AG04449 (cell line): ENCODE results near the gene UVRAG.

Experiments used
- CTCF ChIA-PET: fragments of 350-600 bp; formaldehyde crosslinking; extraction: SDS; loops from one replicate; lab custom pipeline; 2021; ENCODE audit warnings: antibody characterized with exemption; lab: Yijun Ruan, JAX
- POLR2A ChIA-PET: fragments of 400-600, 350-600 bp; formaldehyde crosslinking; extraction: SDS; loops from one replicate; lab custom pipeline; 2020; ENCODE audit warnings: antibody characterized with exemption, inconsistent platforms; lab: Yijun Ruan, JAX
- DNase-seq: peaks from one replicate; pipeline ENCODE4 v3.0.0-alpha.2; 2010; ENCODE audit warnings: low read depth, low spot score
- H3K4me3 ChIP-seq: 2 replicates; pipeline ENCODE4 v1.5.1; 2011; ENCODE audit warnings: low read depth, mild to moderate bottlenecking, control low read depth, low read length
- TF ChIP-seq, protein P1 (sequence below): IDR thresholded peaks from one replicate; pipeline ENCODE4 v1.5.1; 2011; ENCODE audit warnings: mild to moderate bottlenecking, moderate library complexity, low read length, control low read depth, inconsistent platforms; ENCODE audit not compliant: insufficient read depth; ENCODE audit errors: missing control alignments

UVRAG gene

DNA sequence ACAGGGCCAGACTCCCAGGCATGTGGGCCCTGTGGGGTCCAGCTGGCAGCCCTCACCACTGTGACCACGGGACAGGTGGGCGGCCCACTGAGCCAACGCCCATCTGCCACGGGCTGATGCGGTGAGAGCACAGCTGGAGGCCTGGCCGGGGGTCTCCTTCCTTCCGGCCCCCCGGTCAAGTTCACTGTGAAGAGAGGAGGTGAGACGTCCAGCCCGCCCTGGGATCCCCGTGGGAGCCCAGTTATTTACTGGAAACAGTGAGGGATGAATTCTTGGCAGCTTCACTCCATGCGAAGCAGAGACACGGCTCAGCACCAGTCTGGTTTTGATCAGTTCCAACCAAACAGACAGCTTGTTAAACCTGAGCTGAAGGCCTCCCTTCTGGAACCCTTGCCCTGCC is 352.6 kb downstream of the UVRAG start:
- DNase-seq: no peak
- CTCF ChIA-PET: interaction anchor here (1.2 kb wide), 1 partner anchor 15 kb away, joined by 3 read pairs; no protein-coding TSS in a partner anchor
- H3K4me3 ChIP-seq: no peak overlapping the region
- POLR2A ChIA-PET: no interaction called here
- TF ChIP-seq, protein P1, sequence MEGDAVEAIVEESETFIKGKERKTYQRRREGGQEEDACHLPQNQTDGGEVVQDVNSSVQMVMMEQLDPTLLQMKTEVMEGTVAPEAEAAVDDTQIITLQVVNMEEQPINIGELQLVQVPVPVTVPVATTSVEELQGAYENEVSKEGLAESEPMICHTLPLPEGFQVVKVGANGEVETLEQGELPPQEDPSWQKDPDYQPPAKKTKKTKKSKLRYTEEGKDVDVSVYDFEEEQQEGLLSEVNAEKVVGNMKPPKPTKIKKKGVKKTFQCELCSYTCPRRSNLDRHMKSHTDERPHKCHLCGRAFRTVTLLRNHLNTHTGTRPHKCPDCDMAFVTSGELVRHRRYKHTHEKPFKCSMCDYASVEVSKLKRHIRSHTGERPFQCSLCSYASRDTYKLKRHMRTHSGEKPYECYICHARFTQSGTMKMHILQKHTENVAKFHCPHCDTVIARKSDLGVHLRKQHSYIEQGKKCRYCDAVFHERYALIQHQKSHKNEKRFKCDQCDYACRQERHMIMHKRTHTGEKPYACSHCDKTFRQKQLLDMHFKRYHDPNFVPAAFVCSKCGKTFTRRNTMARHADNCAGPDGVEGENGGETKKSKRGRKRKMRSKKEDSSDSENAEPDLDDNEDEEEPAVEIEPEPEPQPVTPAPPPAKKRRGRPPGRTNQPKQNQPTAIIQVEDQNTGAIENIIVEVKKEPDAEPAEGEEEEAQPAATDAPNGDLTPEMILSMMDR: no peak

DNA sequence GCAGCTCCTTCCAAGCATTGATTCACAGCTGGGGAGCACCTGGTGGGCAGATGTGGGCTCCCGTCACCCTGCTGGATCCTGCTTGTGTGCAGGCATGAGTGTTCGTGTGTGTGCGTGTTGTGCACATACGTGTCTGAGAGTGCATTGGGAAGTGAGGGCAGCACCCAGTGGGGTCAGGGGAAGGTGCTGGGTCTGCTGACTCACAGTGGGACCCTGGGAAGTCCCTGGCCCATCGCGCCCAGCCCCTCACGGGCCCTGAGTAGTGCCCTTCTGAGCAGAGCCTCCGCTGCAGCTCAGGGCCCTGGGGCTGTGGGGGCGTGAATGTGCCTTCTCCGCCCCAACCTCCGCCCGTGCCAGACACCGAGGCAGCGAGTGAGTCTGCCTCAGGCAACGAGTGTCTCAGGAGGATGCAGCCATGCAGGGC is 354.5 kb downstream of the UVRAG start:
- CTCF ChIA-PET: interaction anchor here (1.0 to 3.1 kb wide), 2 partner anchors 17 to 39 kb away, joined by 3 to 10 read pairs; no protein-coding TSS in a partner anchor
- H3K4me3 ChIP-seq: no peak overlapping the region
- POLR2A ChIA-PET: no interaction called here
- TF ChIP-seq, protein P1: no peak
- no peak for DNase-seq

DNA sequence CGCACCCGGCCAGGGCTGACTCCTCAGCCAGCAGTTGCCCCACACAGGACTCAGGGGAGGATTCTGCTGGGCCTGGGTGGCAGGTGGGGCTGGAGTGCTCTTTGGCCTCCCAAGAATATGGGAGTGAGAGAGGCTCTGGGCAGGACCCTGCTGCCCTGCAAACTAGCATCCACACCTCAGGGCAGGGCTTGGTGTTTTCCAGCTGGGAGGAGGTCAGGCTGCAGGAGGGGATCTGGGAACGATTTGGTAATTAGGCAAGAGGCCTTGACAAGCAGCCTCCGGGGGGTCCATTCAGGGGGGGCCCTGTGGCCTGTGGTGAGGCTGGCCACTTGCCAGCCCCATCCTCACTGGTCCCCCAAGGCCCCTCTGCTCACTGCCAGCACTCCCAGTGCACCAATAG is 355.5 kb downstream of the UVRAG start:
- CTCF ChIA-PET: interaction anchor here (1.1 to 3.1 kb wide), 3 partner anchors 18 to 273 kb away, joined by 4 to 10 read pairs (median 5); no protein-coding TSS in a partner anchor
- no peak overlapping the region for H3K4me3 ChIP-seq
- DNase-seq: no peak
- POLR2A ChIA-PET: no interaction called here
- TF ChIP-seq, protein P1: no peak

DNA sequence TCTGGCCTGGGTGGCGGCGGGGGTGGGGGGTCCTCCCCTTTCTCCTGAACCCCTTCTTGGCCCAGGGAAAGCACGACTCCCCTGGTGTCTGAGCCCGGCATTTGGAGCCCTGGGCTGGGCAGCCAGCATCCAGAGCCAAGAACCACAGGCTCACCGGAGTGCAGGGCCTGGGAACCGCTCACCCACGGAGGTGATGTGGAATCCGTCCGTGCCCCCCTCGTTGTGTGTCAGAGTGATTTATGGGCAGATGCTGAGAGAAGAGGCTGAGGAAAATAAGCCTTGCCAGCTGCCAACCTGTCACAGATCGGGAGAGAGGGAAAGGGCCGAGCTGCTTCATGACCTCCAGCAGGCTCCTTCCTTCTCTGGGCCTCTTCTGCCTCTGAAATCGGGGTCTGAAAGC is 357.6 kb downstream of the UVRAG start:
- no peak for DNase-seq
- H3K4me3 ChIP-seq: no peak overlapping the region
- TF ChIP-seq, protein P1: no peak
- ChIA-PET CTCF (interaction anchor here (1.0 kb wide), 1 partner anchor 276 kb away, joined by 3 read pairs; no protein-coding TSS in a partner anchor), POLR2A (no interaction called here)

DNA sequence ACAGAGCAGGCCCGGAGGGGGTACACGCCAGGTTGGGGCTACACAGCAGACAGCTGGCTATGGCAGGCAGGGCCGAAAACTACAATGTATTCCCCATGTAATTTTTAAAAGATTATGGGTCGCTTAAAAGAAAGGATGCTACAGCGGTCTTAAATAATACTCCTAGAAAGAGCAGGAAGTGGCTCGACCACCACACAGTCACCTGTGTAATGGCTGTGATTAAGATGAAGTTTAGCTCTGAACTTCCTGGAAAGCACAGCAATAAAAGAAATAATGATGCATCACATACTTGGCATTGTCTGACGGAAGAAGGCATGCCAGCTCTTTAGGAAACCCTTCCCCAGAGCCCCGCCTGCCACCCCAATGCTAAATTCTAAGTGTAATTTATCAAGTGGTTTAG is 358.7 kb downstream of the UVRAG start:
- H3K4me3 ChIP-seq: no peak overlapping the region
- ChIA-PET CTCF (no interaction called here), POLR2A (no interaction called here)
- TF ChIP-seq, protein P1: no peak
- no peak for DNase-seq

DNA sequence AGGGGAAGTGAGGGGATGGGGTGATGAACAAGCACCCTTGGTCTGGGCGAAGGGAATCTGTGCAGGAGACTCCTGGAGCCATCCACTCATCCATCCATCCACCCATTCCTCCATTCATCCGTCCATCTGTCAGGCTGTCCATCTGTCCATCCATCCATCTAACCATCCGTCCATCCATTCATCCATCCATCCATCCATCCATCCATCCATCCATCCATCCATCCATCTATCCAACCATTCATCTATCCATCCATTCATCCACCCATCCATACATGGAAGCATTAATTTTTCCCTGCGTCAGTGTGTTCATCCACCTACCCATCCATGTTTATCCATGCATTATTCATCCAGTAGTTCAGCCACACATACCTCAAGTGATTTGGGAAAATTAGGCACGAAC is 359.3 kb downstream of the UVRAG start:
- no peak overlapping the region for H3K4me3 ChIP-seq
- ChIA-PET CTCF (no interaction called here), POLR2A (no interaction called here)
- TF ChIP-seq, protein P1: no peak
- DNase-seq: no peak
